NCI-H1092 (cell line): ENCODE data around the gene MAN1C1.

Experiments
- DNase-seq: peaks from one replicate; lab custom pipeline; 2025; lab: John Stamatoyannopoulos, UW

MAN1C1 gene

GRCh38 chr1:25765136-25765922 is 148.7 kb downstream of the MAN1C1 start:
- DNase-seq = no peak

- no peak for DNase-seq
Observed at GRCh38 chr1:25765923-25766589, 149.5 kb downstream of the MAN1C1 start.

- no peak for DNase-seq
Observed at GRCh38 chr1:25766721-25767436, 150.3 kb downstream of the MAN1C1 start.

- no peak for DNase-seq
Observed at GRCh38 chr1:25767437-25767770, 150.8 kb downstream of the MAN1C1 start.

DNA sequence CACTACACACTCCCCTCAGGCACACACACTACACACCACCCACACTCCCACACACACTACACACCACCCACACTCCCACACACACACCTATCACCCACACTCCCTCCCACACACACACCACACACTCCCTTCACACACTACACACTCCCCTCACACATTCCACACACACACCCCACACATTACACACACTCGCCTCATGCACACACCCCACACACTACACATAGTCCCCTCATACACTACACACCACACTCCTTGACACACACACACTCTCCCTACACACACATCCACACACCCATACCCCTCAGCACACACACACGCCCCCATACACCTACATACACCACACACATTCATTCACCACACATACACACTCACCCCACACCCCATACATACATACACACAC is 152.4 kb downstream of the MAN1C1 start:
- no peak for DNase-seq

GRCh38 chr1:25769625-25770383 is 153.2 kb downstream of the MAN1C1 start:
- DNase-seq = no peak

DNA sequence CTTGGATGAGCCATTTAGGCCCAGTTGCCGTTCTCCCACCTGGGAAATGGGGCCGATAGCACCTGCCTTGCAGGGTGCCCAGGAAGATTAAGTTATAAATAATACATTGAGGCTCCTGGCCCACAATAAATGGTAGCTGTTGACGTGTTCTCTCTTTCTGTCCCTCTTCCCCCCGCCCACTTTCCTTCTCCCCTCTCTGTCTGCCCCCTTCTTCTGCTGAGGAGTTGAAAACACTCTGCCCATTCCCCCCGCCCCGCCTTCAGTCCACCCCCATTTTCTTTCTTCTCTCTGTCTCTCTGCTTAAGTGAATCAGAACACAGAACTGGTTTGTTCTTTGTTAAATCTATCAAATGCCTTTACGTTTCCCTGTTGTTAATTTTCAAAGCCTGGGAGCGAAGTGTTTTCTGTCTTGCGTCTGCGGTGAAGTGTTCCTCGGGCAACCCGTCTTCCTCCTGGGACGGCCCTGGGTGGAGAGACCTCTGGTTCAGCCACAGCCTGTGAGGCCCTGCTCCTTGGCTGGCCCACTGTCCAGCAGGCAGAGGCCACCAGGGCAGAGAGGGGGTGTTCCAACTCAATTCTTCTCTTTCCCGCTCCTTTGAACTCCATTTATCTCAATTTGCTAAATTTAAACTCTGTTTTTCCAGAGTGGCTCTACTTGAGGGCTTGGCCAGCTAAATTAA is 154.1 kb downstream of the MAN1C1 start:
- no peak for DNase-seq

- peak; percentile 27 for DNase-seq
Observed at GRCh38 chr1:25771221-25772114, 154.9 kb downstream of the MAN1C1 start.

DNA sequence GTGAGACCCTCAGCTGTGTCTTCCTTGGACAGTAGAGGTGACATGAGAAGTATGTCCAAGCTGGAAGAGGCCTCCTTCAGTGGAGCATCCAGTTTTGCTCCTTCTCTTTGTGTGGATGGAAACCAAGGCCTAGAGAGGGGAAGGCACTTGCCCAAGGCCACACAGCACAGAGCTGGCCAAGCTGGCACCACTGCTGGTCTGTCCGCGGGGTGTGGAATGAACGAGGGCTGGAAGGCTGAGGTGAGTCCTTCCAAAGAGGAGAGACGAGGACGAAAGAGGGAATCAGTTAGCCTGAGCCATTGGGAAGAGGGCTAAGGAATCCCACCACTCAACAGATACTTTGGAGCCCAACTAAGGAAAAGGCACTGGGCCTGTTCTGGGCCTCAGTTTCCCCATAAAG is 155.6 kb downstream of the MAN1C1 start:
- DNase-seq = no peak

GRCh38 chr1:25772692-25773245 is 156.2 kb downstream of the MAN1C1 start:
- DNase-seq = no peak

GRCh38 chr1:25773441-25774125 is 157.0 kb downstream of the MAN1C1 start:
- DNase-seq = no peak

DNA sequence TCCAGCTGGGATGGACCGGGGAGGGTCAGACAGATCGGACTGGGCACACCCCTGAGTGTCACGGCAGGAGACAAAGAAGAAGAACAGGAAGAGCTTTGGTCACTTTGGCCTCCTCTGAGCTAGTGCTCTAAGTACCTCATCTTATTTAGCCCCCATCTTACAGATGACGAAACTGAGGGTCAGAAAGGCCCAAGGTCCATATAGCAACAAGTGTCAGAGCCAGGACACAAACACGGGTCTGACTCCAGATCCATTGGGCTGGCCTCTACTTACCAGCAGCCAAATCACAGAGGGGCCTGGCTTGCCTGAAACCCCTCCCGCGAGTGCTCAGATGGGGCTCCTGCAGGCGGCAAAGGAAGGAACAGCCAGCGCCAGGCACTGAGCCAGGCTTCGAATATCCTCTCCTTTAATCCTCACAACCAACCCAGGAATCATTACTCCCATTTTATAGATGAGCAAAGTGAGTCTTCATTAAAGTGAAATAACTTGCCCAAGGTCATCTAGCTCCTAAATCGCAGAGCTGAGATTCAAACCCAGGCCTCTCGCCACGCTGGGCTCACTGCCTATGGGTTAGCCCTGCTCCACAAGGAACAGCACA is 157.7 kb downstream of the MAN1C1 start:
- DNase-seq = no peak

DNA sequence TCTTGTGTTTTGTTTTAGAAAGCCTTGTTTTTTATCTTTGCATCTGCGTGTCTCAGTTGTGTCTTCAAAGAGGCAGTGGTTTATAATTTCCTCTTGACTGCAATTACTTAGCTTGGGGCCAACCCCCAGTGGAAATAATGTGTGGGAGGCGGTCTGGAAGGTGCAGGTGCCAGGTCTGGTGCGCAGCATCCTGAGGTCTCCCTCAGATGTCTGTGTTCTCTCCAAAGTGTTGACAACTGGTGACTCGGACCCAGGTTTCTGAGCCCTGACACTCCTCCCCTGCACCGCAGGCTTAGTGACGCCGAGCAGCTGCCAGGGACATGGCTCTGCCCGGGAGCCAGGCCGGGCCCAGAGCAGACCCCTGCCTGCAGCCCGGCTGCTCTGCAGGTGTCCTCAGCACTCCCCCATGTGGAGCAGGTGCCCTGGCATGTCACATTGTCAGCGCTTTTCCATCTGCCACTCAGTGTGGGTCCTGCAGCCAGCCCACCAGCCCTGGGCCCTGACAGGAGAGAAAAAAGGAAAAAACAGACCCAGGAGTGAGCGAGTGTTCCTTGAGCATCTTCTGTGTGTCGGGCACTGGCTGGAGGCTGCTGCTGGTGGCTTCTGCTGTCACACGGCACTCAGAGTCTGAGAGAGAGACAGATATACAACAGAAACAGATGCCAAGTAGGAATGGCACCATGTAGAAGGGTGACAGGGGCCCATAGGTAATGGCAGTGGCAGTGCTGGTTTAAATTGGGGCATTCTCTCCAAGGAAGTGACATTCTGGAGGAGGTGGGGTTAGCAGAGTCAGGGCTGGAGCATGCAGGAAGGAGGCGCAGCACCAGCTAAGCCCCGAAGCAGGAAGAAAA is 158.6 kb downstream of the MAN1C1 start:
- DNase-seq = no peak

- DNase-seq = no peak
Observed at GRCh38 chr1:25779388-25779787, 162.8 kb downstream of the MAN1C1 start.

DNA sequence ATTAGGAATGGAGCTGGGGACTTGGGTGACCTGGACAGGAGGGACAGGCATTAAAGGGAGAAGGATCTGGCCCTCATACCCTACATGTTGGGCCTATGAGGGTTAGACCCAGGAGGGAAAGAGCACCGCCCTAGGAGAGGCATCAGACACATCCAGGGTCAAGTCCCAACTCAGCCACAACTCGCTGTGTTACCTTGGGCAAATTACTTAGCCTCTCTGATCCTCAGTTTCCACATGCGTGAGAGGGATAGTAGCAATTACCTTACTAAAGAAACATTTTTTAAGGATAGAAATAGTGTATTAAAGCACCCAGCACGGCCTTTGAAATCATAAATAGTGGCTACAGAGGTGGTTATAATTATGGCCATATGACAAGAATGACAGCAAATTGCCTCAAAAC is 163.3 kb downstream of the MAN1C1 start:
- no peak for DNase-seq

GRCh38 chr1:25780318-25781129 is 163.9 kb downstream of the MAN1C1 start:
- no peak for DNase-seq

DNA sequence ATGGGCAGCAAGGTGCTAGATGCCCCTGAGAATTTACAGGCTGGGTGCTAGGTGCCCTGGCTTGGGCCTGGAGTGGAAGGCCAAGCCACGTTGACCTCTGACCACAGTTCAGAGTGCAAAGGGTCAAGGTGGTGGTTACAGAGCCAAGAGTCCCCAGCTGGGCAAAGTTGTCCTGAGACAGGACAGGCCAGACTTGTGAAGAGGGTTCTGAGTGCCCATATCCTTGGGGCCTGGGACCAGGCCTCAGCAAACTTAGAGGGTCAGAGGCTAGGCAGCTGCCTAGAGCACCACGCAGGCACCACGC is 164.5 kb downstream of the MAN1C1 start:
- no peak for DNase-seq
